T-helper 2 cell treated with Interferon-gamma antibody and Interleukin-4, amounts not matched to agents 5 μg/mL and 100 μg/mL, for 36 hours (primary cell): ENCODE measurements around the gene MATCAP1.

Experiments used
- DNase-seq: peaks from one replicate; pipeline ENCODE4 v3.0.0; 2021; ENCODE audit warnings: low spot score
- H3K27ac Mint-ChIP-seq: one replicate; pipeline ENCODE4 v1.8.0; 2021; ENCODE audit warnings: mild to moderate bottlenecking, mixed read lengths
- H3K27me3 Mint-ChIP-seq: one replicate; pipeline ENCODE4 v1.8.0; 2021; ENCODE audit warnings: low read depth, mixed read lengths
- H3K36me3 Mint-ChIP-seq: one replicate; pipeline ENCODE4 v1.8.0; 2021; ENCODE audit warnings: low read depth, mixed read lengths
- H3K4me1 Mint-ChIP-seq: one replicate; pipeline ENCODE4 v1.8.0; 2021; ENCODE audit warnings: low read depth, mixed read lengths
- H3K4me3 Mint-ChIP-seq: one replicate; pipeline ENCODE4 v1.8.0; 2022; ENCODE audit warnings: mild to moderate bottlenecking, moderate library complexity, mixed read lengths
- H3K9me3 Mint-ChIP-seq: one replicate; pipeline ENCODE4 v1.8.0; 2021; ENCODE audit warnings: mixed read lengths

The MATCAP1 gene

DNA sequence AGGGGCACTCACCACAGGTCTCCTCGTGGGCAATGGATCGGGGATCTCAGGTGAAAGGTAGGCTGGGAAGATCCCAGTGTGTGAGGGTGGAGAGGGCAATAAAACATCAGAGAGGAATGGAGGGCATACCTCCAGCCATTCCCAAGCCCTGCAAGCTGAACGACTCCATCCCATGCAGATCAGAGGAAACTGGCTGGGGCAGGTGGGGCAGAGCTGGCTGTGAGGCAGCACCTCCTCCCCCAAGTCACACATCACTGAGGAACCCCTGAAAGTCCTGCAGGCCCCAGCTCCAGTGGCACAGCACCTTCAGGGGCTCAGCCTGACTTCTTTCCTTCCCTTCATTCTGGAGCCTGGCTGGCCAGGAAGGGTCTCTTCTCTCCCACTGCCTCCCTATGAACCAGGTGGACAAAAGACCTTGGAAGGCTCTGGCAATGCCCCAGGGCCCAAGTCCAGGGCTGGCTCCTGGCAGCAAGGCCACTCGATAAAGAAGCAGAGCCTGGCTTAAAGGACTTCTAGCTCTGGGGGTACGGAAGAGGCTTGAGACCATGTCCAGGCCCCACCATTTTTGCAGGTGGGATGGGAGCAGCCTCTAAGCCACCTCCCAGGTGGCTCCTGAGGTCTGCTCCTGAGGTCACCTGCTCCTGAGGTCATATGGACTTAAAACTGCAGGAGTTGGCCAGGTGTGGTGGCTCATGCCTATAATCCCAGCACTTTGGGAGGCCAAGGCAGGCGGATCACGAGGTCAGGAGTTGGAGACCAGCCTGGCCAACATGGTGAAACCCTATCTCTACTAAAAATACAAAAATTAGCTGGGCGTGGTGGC is 29.6 kb upstream of the MATCAP1 start:
- H3K4me1 Mint-ChIP-seq: no peaks in the 10 kb centered on the region
- no peak overlapping the region for H3K4me3 Mint-ChIP-seq
- no peaks in the 10 kb centered on the region for H3K9me3 Mint-ChIP-seq
- no peaks in the 10 kb centered on the region for H3K36me3 Mint-ChIP-seq
- no peak for DNase-seq
- no peaks in the 10 kb centered on the region for H3K27me3 Mint-ChIP-seq
- H3K27ac Mint-ChIP-seq: no peak overlapping the region

- no peak overlapping the region for H3K4me3 Mint-ChIP-seq
- H3K9me3 Mint-ChIP-seq: no peaks in the 10 kb centered on the region
- no peak for DNase-seq
- no peak overlapping the region for H3K27ac Mint-ChIP-seq
- H3K36me3 Mint-ChIP-seq: no peaks in the 10 kb centered on the region
- no peaks in the 10 kb centered on the region for H3K4me1 Mint-ChIP-seq
- H3K27me3 Mint-ChIP-seq: no peaks in the 10 kb centered on the region
Measured at GRCh38 chr16:67212766-67213165, 29.0 kb upstream of the MATCAP1 start.

DNA sequence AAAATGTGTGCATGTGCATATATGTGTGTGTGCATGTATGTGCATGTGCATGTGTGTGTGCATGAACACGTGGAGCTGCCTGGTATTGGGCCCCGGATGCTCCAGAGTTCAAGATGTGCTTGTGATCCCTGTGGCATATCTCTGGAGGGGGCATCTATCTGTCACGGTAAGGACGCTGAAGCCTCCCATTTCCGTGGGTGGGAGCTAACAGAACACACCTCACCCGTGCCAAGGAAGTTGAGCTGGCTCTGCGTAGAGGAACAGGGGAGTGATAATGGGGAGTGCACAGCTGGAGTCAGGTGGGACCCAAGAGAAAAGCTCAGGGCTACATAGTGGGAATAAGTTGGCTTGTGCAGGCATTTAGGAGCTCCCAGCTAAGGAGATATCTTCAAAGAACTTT is 27.9 kb upstream of the MATCAP1 start:
- H3K36me3 Mint-ChIP-seq: no peaks in the 10 kb centered on the region
- no peak for DNase-seq
- H3K4me3 Mint-ChIP-seq: no peak overlapping the region
- no peaks in the 10 kb centered on the region for H3K27me3 Mint-ChIP-seq
- H3K27ac Mint-ChIP-seq: no peak overlapping the region
- H3K9me3 Mint-ChIP-seq: no peaks in the 10 kb centered on the region
- no peaks in the 10 kb centered on the region for H3K4me1 Mint-ChIP-seq

DNA sequence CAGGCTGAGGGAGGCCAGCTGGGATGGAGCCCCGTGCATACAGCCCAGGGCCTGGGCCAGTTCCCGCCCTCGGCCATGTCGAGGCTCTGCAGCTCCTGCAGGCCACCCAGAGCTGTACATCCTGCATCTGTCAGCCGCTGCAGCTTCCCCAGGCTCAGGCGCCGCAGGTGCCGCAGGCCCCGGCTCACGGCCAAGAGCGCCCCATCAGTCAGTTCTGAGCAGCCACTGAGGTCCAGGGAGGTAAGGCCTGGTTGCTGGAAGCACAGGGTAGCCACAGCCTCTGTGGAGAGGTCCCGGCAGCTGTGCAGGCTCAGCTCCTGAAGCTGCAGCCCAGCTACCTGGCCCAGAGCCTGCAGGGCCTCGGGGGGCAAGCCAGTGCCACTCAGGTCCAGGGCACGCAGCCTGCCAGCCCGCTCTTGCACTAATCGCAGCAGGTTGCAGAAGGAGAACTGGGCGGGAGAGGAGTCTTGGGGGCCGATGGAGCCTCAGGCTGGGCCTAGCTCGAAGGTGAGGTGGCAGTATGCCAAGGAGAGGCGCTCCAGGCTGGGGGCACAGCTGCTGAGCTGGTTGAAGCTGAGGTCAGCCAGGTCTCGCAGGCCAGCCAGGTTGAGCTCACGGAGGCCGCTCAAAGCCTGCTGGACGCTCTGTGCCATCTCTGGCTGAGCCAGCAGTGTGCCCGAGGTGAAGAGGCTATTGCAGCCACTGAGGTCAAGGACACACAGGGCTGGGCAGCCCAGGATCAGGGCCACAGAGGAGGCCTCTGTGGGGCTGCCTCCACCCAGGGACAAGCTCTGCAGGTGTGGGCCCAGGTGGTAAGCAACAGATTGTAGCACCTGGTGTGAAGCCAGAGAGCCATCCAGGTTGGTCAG is 26.5 kb upstream of the MATCAP1 start:
- Mint-ChIP-seq H3K27me3 (no peaks in the 10 kb centered on the region), H3K9me3 (no peaks in the 10 kb centered on the region), H3K4me1 (no peaks in the 10 kb centered on the region), H3K36me3 (no peaks in the 10 kb centered on the region), H3K4me3 (no peak overlapping the region), H3K27ac (no peak overlapping the region)
- no peak for DNase-seq

DNA sequence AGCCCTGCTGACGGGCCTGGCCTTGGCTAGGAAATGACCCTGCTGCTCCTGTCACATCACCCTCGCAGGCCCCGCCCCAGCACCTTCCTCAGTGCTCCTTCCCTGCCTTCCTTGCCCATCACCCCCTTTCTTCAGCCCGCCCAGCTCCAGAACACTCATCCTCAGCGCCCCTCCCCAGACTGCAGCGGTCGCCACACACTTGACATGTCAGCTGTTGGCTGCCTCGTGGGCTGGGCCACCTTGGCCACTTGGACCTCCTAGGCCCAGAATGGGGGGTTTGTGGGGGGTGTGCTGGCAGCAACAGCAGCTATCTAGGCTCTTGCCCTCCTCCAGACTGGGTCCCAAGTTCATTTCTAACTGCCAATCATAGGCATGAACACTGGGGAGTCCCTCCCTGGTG is 25.8 kb upstream of the MATCAP1 start:
- no peaks in the 10 kb centered on the region for H3K4me1 Mint-ChIP-seq
- peak overlapping the region; percentile 41 for H3K27ac Mint-ChIP-seq
- no peaks in the 10 kb centered on the region for H3K36me3 Mint-ChIP-seq
- H3K27me3 Mint-ChIP-seq: no peaks in the 10 kb centered on the region
- no peaks in the 10 kb centered on the region for H3K9me3 Mint-ChIP-seq
- DNase-seq: no peak
- no peak overlapping the region for H3K4me3 Mint-ChIP-seq

GRCh38 chr16:67208154-67208896 is 24.6 kb upstream of the MATCAP1 start:
- no peak overlapping the region for H3K27ac Mint-ChIP-seq
- peaks cover 4% of the 10 kb centered on the region for H3K36me3 Mint-ChIP-seq
- no peak for DNase-seq
- no peaks in the 10 kb centered on the region for H3K4me1 Mint-ChIP-seq
- H3K9me3 Mint-ChIP-seq: no peaks in the 10 kb centered on the region
- H3K27me3 Mint-ChIP-seq: no peaks in the 10 kb centered on the region
- no peak overlapping the region for H3K4me3 Mint-ChIP-seq

DNA sequence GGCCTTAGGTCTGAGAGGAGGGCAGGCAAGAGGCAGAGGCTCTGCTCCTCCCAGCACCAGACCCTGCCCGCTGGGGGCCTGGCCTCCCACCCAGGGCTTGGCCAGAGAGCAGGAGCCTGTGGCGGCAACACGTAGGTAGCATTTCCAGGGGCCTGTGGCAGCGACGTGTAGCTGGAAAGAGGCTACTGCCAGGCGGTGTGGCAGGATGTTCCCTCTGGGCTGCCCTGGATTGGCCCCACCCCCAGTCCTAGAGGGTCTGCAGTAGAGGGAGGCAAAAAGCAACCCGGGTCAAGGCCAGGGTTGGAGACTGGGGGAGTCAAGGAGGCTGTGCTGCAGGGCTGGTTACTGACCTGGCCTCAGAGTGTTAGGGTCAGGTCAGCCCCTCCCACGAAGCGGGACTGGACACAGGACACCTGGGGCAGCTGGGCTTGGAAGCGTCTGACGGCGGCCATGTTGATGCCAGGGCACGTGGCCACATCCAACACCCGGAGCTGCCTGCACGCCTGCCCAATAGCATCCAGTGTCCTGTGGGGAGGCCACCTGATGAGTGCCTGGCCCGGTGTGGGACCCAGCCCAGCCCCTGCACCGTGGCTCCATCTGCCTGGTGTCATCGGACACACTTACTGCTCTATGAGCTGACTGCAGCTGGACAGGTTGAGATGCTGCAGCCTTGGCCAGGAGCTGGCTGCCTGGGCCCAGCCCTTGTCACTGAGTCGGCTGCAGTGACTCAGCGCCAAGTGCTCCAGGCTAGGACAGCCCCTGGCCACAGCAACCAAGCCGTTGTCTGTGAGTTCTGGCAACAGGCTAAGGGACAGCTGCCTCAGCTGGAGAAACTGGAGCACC is 23.7 kb upstream of the MATCAP1 start:
- H3K36me3 Mint-ChIP-seq: peaks cover 4% of the 10 kb centered on the region
- no peak overlapping the region for H3K4me3 Mint-ChIP-seq
- H3K27me3 Mint-ChIP-seq: no peaks in the 10 kb centered on the region
- H3K9me3 Mint-ChIP-seq: no peaks in the 10 kb centered on the region
- H3K4me1 Mint-ChIP-seq: no peaks in the 10 kb centered on the region
- no peak overlapping the region for H3K27ac Mint-ChIP-seq
- DNase-seq: no peak

- H3K27me3 Mint-ChIP-seq: no peaks in the 10 kb centered on the region
- H3K4me1 Mint-ChIP-seq: no peaks in the 10 kb centered on the region
- H3K27ac Mint-ChIP-seq: no peak overlapping the region
- peaks cover 4% of the 10 kb centered on the region for H3K36me3 Mint-ChIP-seq
- no peak for DNase-seq
- no peaks in the 10 kb centered on the region for H3K9me3 Mint-ChIP-seq
- no peak overlapping the region for H3K4me3 Mint-ChIP-seq
Measured at GRCh38 chr16:67206838-67207248, 23.1 kb upstream of the MATCAP1 start.

- no peaks in the 10 kb centered on the region for H3K9me3 Mint-ChIP-seq
- no peak overlapping the region for H3K4me3 Mint-ChIP-seq
- no peak overlapping the region for H3K27ac Mint-ChIP-seq
- H3K27me3 Mint-ChIP-seq: no peaks in the 10 kb centered on the region
- DNase-seq: no peak
- H3K36me3 Mint-ChIP-seq: peaks cover 4% of the 10 kb centered on the region
- no peaks in the 10 kb centered on the region for H3K4me1 Mint-ChIP-seq
Measured at GRCh38 chr16:67206129-67206837, 22.5 kb upstream of the MATCAP1 start.

DNA sequence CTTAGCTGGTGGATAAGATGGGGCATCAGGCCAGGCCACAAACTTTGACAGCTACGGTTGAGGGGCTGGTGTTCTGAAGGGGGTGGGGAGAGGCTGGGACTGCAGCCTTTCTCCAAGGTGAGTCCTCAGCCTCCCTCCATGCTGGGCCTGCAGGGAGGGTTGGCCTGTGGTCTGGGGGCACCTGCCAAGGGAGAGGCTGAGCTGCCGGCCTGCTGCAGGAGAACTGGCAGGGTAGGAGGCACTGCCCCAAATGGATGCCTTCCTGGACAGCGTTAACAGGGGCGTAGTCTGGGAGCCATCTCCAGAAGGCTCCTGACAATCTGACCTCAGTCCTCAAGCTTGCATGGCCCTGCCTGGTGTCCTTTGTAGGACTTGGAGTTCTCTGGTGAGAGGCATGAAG is 20.3 kb upstream of the MATCAP1 start:
- Mint-ChIP-seq H3K9me3 (no peaks in the 10 kb centered on the region), H3K4me1 (no peaks in the 10 kb centered on the region), H3K4me3 (no peak overlapping the region), H3K27ac (no peak overlapping the region), H3K36me3 (peaks cover 9% of the 10 kb centered on the region), H3K27me3 (no peaks in the 10 kb centered on the region)
- DNase-seq: no peak

GRCh38 chr16:67202956-67203493 is 19.3 kb upstream of the MATCAP1 start:
- no peaks in the 10 kb centered on the region for H3K9me3 Mint-ChIP-seq
- DNase-seq: no peak
- peaks cover 15% of the 10 kb centered on the region for H3K36me3 Mint-ChIP-seq
- H3K4me3 Mint-ChIP-seq: no peak overlapping the region
- no peak overlapping the region for H3K27ac Mint-ChIP-seq
- no peaks in the 10 kb centered on the region for H3K27me3 Mint-ChIP-seq
- no peaks in the 10 kb centered on the region for H3K4me1 Mint-ChIP-seq

GRCh38 chr16:67202426-67202825 is 18.7 kb upstream of the MATCAP1 start:
- Mint-ChIP-seq H3K4me1 (no peaks in the 10 kb centered on the region), H3K36me3 (peaks cover 19% of the 10 kb centered on the region), H3K9me3 (no peaks in the 10 kb centered on the region), H3K27ac (no peak overlapping the region), H3K4me3 (no peak overlapping the region), H3K27me3 (no peaks in the 10 kb centered on the region)
- no peak for DNase-seq
